Esophagus squamous epithelium (tissue), 4 donors: ENCODE data around the gene PTPRG.

Experiments used
- CTCF ChIP-seq, 6 experiments: fragments of 450-650 bp in 4 of 6; fragments of 200-600 bp in 2 of 6; sonication (generic) in 2 of 6; IDR thresholded peaks; one replicate each; pipeline ENCODE4 v1.5.1; 2016 to 2019; ENCODE audit warnings: antibody characterized with exemption in 6 of 6, mild to moderate bottlenecking in 4 of 6, moderate library complexity in 4 of 6
- POLR2A ChIP-seq, 4 donors: fragments of 450-650 bp; IDR thresholded peaks; one replicate each; pipeline ENCODE4 v1.6.1; 2017; ENCODE audit warnings: antibody characterized with exemption in 4 of 4, mild to moderate bottlenecking in 4 of 4, moderate library complexity in 3 of 4

- TF ChIP-seq POLR2A (IDR thresholded peaks at IDR 0.05), result no peak
- no peak for TF ChIP-seq CTCF (IDR thresholded peaks at IDR 0.05)
Measured at GRCh38 chr3:61803983-61804382, 242.6 kb downstream of the PTPRG start.
